ENCODE measurements around the gene TTYH2.

DNA sequence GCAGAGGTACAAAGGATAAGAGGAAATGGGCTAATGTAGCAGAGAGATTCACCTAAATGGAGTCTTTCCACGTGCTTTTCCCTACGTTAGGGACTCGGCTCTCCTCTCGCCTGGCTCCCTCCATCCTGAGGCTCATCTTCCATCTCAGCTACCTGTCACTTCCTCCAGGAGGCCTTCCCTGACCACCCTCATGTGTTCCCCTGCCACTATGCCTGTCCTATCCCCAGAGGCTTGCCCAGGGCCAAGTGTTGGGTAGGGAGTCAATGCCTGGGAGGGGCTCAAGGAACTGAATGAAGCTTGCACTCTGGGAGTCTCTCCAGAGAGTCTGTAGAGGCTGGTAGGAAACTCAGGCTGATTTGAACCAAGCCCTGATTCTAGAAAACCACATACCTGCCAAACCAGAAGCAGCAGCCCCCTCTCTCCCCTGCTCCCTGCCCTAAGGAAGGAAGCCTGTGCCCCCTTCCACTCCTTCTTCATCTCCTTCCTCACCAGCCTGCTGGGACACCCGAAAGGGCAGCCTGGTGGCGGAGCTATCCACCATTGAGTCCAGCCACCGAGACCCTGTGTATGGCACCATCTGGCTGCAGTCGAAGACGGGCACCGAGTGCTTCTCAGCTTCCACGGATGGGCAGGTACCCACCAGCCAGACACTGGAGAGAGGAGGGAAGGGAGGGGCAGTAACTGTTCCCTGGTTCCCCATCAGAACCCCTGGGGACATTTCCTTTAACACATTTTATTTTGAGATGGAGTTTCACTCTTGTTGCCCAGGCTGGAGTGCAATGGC lies 86.0 kb downstream of the TTYH2 start:
- TF ChIP-seq TAF1 (IDR thresholded peaks at IDR 0.05; ENCODE audit: low read depth, low read length) (no peak), POLR2A (IDR thresholded peaks at IDR 0.05; ENCODE audit: low read depth, low read length) (no peak), POLR2AphosphoS5 (IDR thresholded peaks at IDR 0.05; ENCODE audit: low read depth, low read length) (no peak), PAX5 (IDR thresholded peaks at IDR 0.05; ENCODE audit: insufficient read depth, low read length, severe bottlenecking) (no peak), POU2F2 (IDR thresholded peaks at IDR 0.05; ENCODE audit: low read depth, low read length) (no peak), SPI1 (IDR thresholded peaks at IDR 0.05; ENCODE audit: low read depth, low read length) (no peak)

Measured in GM12891 (cell line).